Keratinocyte (primary cell): ENCODE measurements around the gene IL1RAP. TPM values are rescaled to one million over a fixed set of nuclear protein-coding genes. Genes with fewer than 3 reads are reported as not detected.

ENCODE experiments used
- DNase-seq: peaks from one replicate; pipeline ENCODE4 v3.0.0-alpha.2; 2011; ENCODE audit warnings: low read depth, missing footprints, low spot score
- FAIRE-seq: peaks from 2 replicates; lab custom pipeline; 2011; peaks lifted over from hg19 to GRCh38; lab: Jason Lieb, UNC
- H2AFZ ChIP-seq: 2 replicates; pipeline ENCODE4 v1.6.0; 2012; ENCODE audit warnings: low read length, control low read depth, inconsistent platforms; ENCODE audit not compliant: control insufficient read depth
- H3K27ac ChIP-seq: 2 replicates; pipeline ENCODE4 v1.5.1; 2011; ENCODE audit warnings: low read length; ENCODE audit not compliant: control insufficient read depth, insufficient read depth
- H3K27me3 ChIP-seq: 3 replicates; pipeline ENCODE4 v1.6.0; 2011; ENCODE audit warnings: low read length; ENCODE audit not compliant: control insufficient read depth, insufficient read depth; ENCODE audit errors: extremely low read depth
- H3K36me3 ChIP-seq, 2 experiments: 2 replicates in 1 of 2; 3 replicates in 1 of 2; pipeline ENCODE4 v1.5.1; 2011; ENCODE audit warnings: low read length in 2 of 2, mild to moderate bottlenecking in 1 of 2; ENCODE audit not compliant: control insufficient read depth in 2 of 2, insufficient read depth in 2 of 2; ENCODE audit errors: extremely low read depth in 1 of 2
- H3K4me1 ChIP-seq: 3 replicates; pipeline ENCODE4 v1.5.1; 2011; ENCODE audit warnings: low read length; ENCODE audit not compliant: control insufficient read depth, insufficient read depth; ENCODE audit errors: extremely low read depth
- H3K4me2 ChIP-seq: 3 replicates; pipeline ENCODE4 v1.6.0; 2011; ENCODE audit warnings: low read depth, low read length; ENCODE audit not compliant: control insufficient read depth, insufficient read depth; ENCODE audit errors: extremely low read depth
- H3K4me3 ChIP-seq, 3 experiments: fragments of 200-600 bp in 1 of 3; sonication (generic) in 1 of 3; 2 replicates in 2 of 3; 3 replicates in 1 of 3; pipeline ENCODE4 v1.5.1; 2011 to 2016; ENCODE audit warnings: low read length in 3 of 3, mild to moderate bottlenecking in 3 of 3, control low read depth in 2 of 3, inconsistent platforms in 1 of 3, low read depth in 1 of 3, mixed read lengths in 1 of 3, mixed run types in 1 of 3, moderate library complexity in 1 of 3; ENCODE audit not compliant: control insufficient read depth in 2 of 3, insufficient read depth in 2 of 3; ENCODE audit errors: extremely low read depth in 1 of 3
- H3K79me2 ChIP-seq: 2 replicates; pipeline ENCODE4 v1.6.0; 2012; ENCODE audit warnings: low read length; ENCODE audit not compliant: control insufficient read depth, insufficient read depth
- H3K9ac ChIP-seq: 3 replicates; pipeline ENCODE4 v1.6.0; 2011; ENCODE audit warnings: low read length; ENCODE audit not compliant: control insufficient read depth, insufficient read depth; ENCODE audit errors: extremely low read depth
- H3K9me1 ChIP-seq: 3 replicates; pipeline ENCODE4 v1.6.0; 2011; ENCODE audit warnings: low read length; ENCODE audit not compliant: control insufficient read depth, insufficient read depth; ENCODE audit errors: extremely low read depth
- H3K9me3 ChIP-seq: 2 replicates; pipeline ENCODE4 v1.5.1; 2012; ENCODE audit warnings: low read depth, low read length; ENCODE audit not compliant: control insufficient read depth
- H4K20me1 ChIP-seq: 3 replicates; pipeline ENCODE4 v1.6.0; 2011; ENCODE audit warnings: low read length; ENCODE audit not compliant: control insufficient read depth, insufficient read depth; ENCODE audit errors: extremely low read depth
- EZH2 ChIP-seq: IDR thresholded peaks from one replicate; pipeline ENCODE4 v1.6.1; 2012; ENCODE audit warnings: inconsistent platforms, mild to moderate bottlenecking, low read length, moderate library complexity
- dilution Hi-C: fragments of 300-500 bp; cut with MboI; formaldehyde crosslinking; loops from one replicate; pipeline ENCODE4 v1.7.0; 2020; ENCODE audit warnings: low sequenced_read_pairs; ENCODE audit not compliant: extremely low pct_ligation_motif_present
- polyA plus RNA-seq, 5 experiments: library from polyadenylated mRNA; depleted of rRNA in 3 of 5; stranded (reverse) in 3 of 5; stranded (forward) in 1 of 5; unstranded in 1 of 5; fragments of >200 nt; gene quantifications; 1 replicate in 1 of 5; 2 replicates in 3 of 5; 3 replicates in 1 of 5; pipeline versions ENCODE4 v1.2.1 to v1.2.3, GENCODE V29; 2011 to 2012; ENCODE audit warnings: missing spikeins in 2 of 5, low read depth in 1 of 5, low replicate concordance in 1 of 5
- TF ChIP-seq, protein P1 (sequence below), 3 experiments: IDR thresholded peaks in 1 of 3; conservative IDR thresholded peaks in 1 of 3; optimal IDR thresholded peaks in 1 of 3; 2 replicates in 2 of 3; 3 replicates in 1 of 3; pipeline versions ENCODE3 to v1.5.1; 2011; ENCODE audit warnings: low read length in 3 of 3, mild to moderate bottlenecking in 3 of 3, moderate library complexity in 2 of 3, control low read depth in 1 of 3, inconsistent platforms in 1 of 3; ENCODE audit not compliant: insufficient read depth in 2 of 3; ENCODE audit errors: extremely low read depth in 1 of 3

The IL1RAP gene
- polyA plus RNA-seq, 1 donor (not counting 4 experiments of a cell fraction or from before 2014, with no cell fraction given), result 69.7 TPM

- H3K36me3 ChIP-seq, result no peaks in the 10 kb centered on the region
- no peaks in the 10 kb centered on the region for H3K27me3 ChIP-seq
- FAIRE-seq (no peak), DNase-seq (no peak)
- dilution Hi-C loops, result no loop called here
- H3K9me3 ChIP-seq, result no peaks in the 10 kb centered on the region
- H3K9me1 ChIP-seq, result no peaks in the 10 kb centered on the region
- H3K9ac ChIP-seq, result no peak overlapping the region
- no peak overlapping the region for H3K4me3 ChIP-seq
- H3K4me2 ChIP-seq, result no peak overlapping the region
- no peak overlapping the region for H2AFZ ChIP-seq
- TF ChIP-seq, protein P1, sequence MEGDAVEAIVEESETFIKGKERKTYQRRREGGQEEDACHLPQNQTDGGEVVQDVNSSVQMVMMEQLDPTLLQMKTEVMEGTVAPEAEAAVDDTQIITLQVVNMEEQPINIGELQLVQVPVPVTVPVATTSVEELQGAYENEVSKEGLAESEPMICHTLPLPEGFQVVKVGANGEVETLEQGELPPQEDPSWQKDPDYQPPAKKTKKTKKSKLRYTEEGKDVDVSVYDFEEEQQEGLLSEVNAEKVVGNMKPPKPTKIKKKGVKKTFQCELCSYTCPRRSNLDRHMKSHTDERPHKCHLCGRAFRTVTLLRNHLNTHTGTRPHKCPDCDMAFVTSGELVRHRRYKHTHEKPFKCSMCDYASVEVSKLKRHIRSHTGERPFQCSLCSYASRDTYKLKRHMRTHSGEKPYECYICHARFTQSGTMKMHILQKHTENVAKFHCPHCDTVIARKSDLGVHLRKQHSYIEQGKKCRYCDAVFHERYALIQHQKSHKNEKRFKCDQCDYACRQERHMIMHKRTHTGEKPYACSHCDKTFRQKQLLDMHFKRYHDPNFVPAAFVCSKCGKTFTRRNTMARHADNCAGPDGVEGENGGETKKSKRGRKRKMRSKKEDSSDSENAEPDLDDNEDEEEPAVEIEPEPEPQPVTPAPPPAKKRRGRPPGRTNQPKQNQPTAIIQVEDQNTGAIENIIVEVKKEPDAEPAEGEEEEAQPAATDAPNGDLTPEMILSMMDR (optimal IDR thresholded peaks at IDR 0.05 in 1 of 3, IDR thresholded peaks at IDR 0.05 in 1 of 3, conservative IDR thresholded peaks at IDR 0.05 in 1 of 3; ENCODE audit: extremely low read depth in 1 of 3, insufficient read depth in 2 of 3, low read length in 3 of 3), result no peak
- no peaks in the 10 kb centered on the region for H3K4me1 ChIP-seq
- no peak overlapping the region for H3K27ac ChIP-seq
- no peaks in the 10 kb centered on the region for H4K20me1 ChIP-seq
- no peaks in the 10 kb centered on the region for H3K79me2 ChIP-seq
These were observed 17.0 kb upstream of the IL1RAP start for GRCh38 chr3:190496859-190497258.

DNA sequence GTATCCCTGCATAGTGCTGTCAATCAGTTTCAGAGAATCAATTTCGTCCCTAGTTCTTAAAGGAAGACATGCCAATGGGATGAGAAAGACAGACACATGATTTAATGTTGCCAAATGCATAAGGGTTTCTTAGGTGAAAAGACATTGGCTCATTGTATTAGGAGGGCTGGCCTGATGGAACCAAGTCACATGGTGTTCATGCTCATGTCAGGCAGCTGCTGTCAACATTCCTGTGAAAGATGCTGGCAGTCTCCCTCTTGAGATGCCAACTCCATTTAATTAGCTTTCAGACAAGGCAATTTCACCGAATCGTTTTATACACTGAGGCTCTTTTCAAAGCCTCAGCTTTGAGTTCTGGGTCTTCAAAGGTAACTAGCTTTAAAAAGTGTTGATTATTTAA lies 16.1 kb upstream of the IL1RAP start:
- H3K36me3 ChIP-seq, result no peaks in the 10 kb centered on the region
- dilution Hi-C loops, result no loop called here
- H3K79me2 ChIP-seq, result no peaks in the 10 kb centered on the region
- no peaks in the 10 kb centered on the region for H3K4me1 ChIP-seq
- H3K9me3 ChIP-seq, result no peaks in the 10 kb centered on the region
- H4K20me1 ChIP-seq, result no peaks in the 10 kb centered on the region
- no peaks in the 10 kb centered on the region for H3K27me3 ChIP-seq
- peak; percentile 36 for FAIRE-seq
- no peak overlapping the region for H3K4me3 ChIP-seq
- no peak overlapping the region for H3K9ac ChIP-seq
- no peak overlapping the region for H2AFZ ChIP-seq
- no peak overlapping the region for H3K4me2 ChIP-seq
- no peaks in the 10 kb centered on the region for H3K9me1 ChIP-seq
- no peak overlapping the region for H3K27ac ChIP-seq
- TF ChIP-seq, protein P1 (optimal IDR thresholded peaks at IDR 0.05 in 1 of 3, IDR thresholded peaks at IDR 0.05 in 1 of 3, conservative IDR thresholded peaks at IDR 0.05 in 1 of 3; ENCODE audit: extremely low read depth in 1 of 3, insufficient read depth in 2 of 3, low read length in 3 of 3), result no peak
- TF ChIP-seq EZH2, result no peak
- no peak for DNase-seq
